ENCODE results near the gene SFT2D2.

SFT2D2 gene

GRCh38 chr1:168261390-168261789 is 35.6 kb downstream of the SFT2D2 start:
- DNase-seq: no peak
- no peaks in the 10 kb centered on the region for H3K4me1 ChIP-seq (ENCODE audit: control insufficient read depth, low read depth, low read length)
- no peaks in the 10 kb centered on the region for H3K27me3 ChIP-seq (ENCODE audit: insufficient read depth, low read length, poor library complexity)
- H4K8ac ChIP-seq (ENCODE audit: low read depth, low read length): no peak overlapping the region
- no peak overlapping the region for H3K4ac ChIP-seq (ENCODE audit: low read depth, low read length)
- H2AK5ac ChIP-seq (ENCODE audit: low read length): no peak overlapping the region
- no peak overlapping the region for H3K27ac ChIP-seq (ENCODE audit: low read depth, low read length)
- no peak overlapping the region for H2BK5ac ChIP-seq (ENCODE audit: low read length)
- no peak overlapping the region for H3K9ac ChIP-seq (ENCODE audit: low read length)
- no peak overlapping the region for H2BK120ac ChIP-seq (ENCODE audit: low read depth, low read length)
- H3K4me3 ChIP-seq (ENCODE audit: low read length): no peak overlapping the region
- H3K4me2 ChIP-seq (ENCODE audit: low read length): no peak overlapping the region
- no peak overlapping the region for H4K5ac ChIP-seq (ENCODE audit: low read length)
- no CpG with 5 or more reads among the region's 2 CpGs for WGBS (ENCODE audit: extremely low coverage, insufficient coverage, low lambda C conversion rate)
- no peak overlapping the region for H2BK15ac ChIP-seq (replicated peaks; ENCODE audit: low read depth)
- H3K56ac ChIP-seq (ENCODE audit: low read length): no peak overlapping the region
- no peaks in the 10 kb centered on the region for H3K36me3 ChIP-seq (ENCODE audit: control insufficient read depth, insufficient read depth, low read length)
- H3K23ac ChIP-seq (ENCODE audit: low read length): no peak overlapping the region
- no peaks in the 10 kb centered on the region for H3K79me2 ChIP-seq (ENCODE audit: control insufficient read depth, insufficient read depth, low read length)
- H3K18ac ChIP-seq (ENCODE audit: low read length): no peak overlapping the region
- H3K79me1 ChIP-seq (ENCODE audit: low read length): no peaks in the 10 kb centered on the region

- Histone ChIP-seq H2BK15ac (replicated peaks; ENCODE audit: low read depth) (no peak overlapping the region), H2BK5ac (ENCODE audit: low read length) (no peak overlapping the region), H3K36me3 (ENCODE audit: control insufficient read depth, insufficient read depth, low read length) (no peaks in the 10 kb centered on the region), H3K9ac (ENCODE audit: low read length) (no peak overlapping the region), H4K8ac (ENCODE audit: low read depth, low read length) (no peak overlapping the region), H3K27ac (ENCODE audit: low read depth, low read length) (no peak overlapping the region), H4K5ac (ENCODE audit: low read length) (no peak overlapping the region), H3K4me1 (ENCODE audit: control insufficient read depth, low read depth, low read length) (no peaks in the 10 kb centered on the region), H2BK120ac (ENCODE audit: low read depth, low read length) (no peak overlapping the region), H3K79me2 (ENCODE audit: control insufficient read depth, insufficient read depth, low read length) (no peaks in the 10 kb centered on the region), H3K79me1 (ENCODE audit: low read length) (no peaks in the 10 kb centered on the region), H3K23ac (ENCODE audit: low read length) (no peak overlapping the region), H2AK5ac (ENCODE audit: low read length) (no peak overlapping the region), H3K4ac (ENCODE audit: low read depth, low read length) (no peak overlapping the region), H3K18ac (ENCODE audit: low read length) (no peak overlapping the region), H3K27me3 (ENCODE audit: insufficient read depth, low read length, poor library complexity) (no peaks in the 10 kb centered on the region), H3K4me2 (ENCODE audit: low read length) (no peak overlapping the region), H3K56ac (ENCODE audit: low read length) (no peak overlapping the region), H3K4me3 (ENCODE audit: low read length) (no peak overlapping the region)
- no peak for DNase-seq
- WGBS (ENCODE audit: extremely low coverage, insufficient coverage, low lambda C conversion rate): no CpG with 5 or more reads among the region's 4 CpGs
These were observed 37.3 kb downstream of the SFT2D2 start for GRCh38 chr1:168263130-168263529.

GRCh38 chr1:168264296-168264695 is 38.5 kb downstream of the SFT2D2 start:
- Histone ChIP-seq H3K4me1 (ENCODE audit: control insufficient read depth, low read depth, low read length) (no peaks in the 10 kb centered on the region), H3K56ac (ENCODE audit: low read length) (no peak overlapping the region), H3K23ac (ENCODE audit: low read length) (no peak overlapping the region), H4K8ac (ENCODE audit: low read depth, low read length) (no peak overlapping the region), H3K27ac (ENCODE audit: low read depth, low read length) (no peak overlapping the region), H3K18ac (ENCODE audit: low read length) (no peak overlapping the region), H2BK15ac (replicated peaks; ENCODE audit: low read depth) (no peak overlapping the region), H3K36me3 (ENCODE audit: control insufficient read depth, insufficient read depth, low read length) (no peaks in the 10 kb centered on the region), H3K79me1 (ENCODE audit: low read length) (no peaks in the 10 kb centered on the region), H4K5ac (ENCODE audit: low read length) (no peak overlapping the region), H3K4me3 (ENCODE audit: low read length) (no peak overlapping the region), H3K9ac (ENCODE audit: low read length) (no peak overlapping the region), H2AK5ac (ENCODE audit: low read length) (no peak overlapping the region), H3K27me3 (ENCODE audit: insufficient read depth, low read length, poor library complexity) (no peaks in the 10 kb centered on the region), H2BK5ac (ENCODE audit: low read length) (no peak overlapping the region), H3K79me2 (ENCODE audit: control insufficient read depth, insufficient read depth, low read length) (no peaks in the 10 kb centered on the region), H2BK120ac (ENCODE audit: low read depth, low read length) (no peak overlapping the region), H3K4ac (ENCODE audit: low read depth, low read length) (no peak overlapping the region), H3K4me2 (ENCODE audit: low read length) (no peak overlapping the region)
- DNase-seq: no peak
- no CpG with 5 or more reads among the region's 7 CpGs for WGBS (ENCODE audit: extremely low coverage, insufficient coverage, low lambda C conversion rate)

GRCh38 chr1:168265596-168265995 is 39.8 kb downstream of the SFT2D2 start:
- H3K79me1 ChIP-seq (ENCODE audit: low read length): no peaks in the 10 kb centered on the region
- no peak for DNase-seq
- no peak overlapping the region for H3K4ac ChIP-seq (ENCODE audit: low read depth, low read length)
- H3K18ac ChIP-seq (ENCODE audit: low read length): no peak overlapping the region
- H3K4me2 ChIP-seq (ENCODE audit: low read length): no peak overlapping the region
- no peak overlapping the region for H3K56ac ChIP-seq (ENCODE audit: low read length)
- H3K36me3 ChIP-seq (ENCODE audit: control insufficient read depth, insufficient read depth, low read length): no peaks in the 10 kb centered on the region
- no peaks in the 10 kb centered on the region for H3K79me2 ChIP-seq (ENCODE audit: control insufficient read depth, insufficient read depth, low read length)
- no peak overlapping the region for H3K23ac ChIP-seq (ENCODE audit: low read length)
- H4K5ac ChIP-seq (ENCODE audit: low read length): no peak overlapping the region
- H3K4me3 ChIP-seq (ENCODE audit: low read length): no peak overlapping the region
- H2BK120ac ChIP-seq (ENCODE audit: low read depth, low read length): no peak overlapping the region
- H3K27me3 ChIP-seq (ENCODE audit: insufficient read depth, low read length, poor library complexity): no peaks in the 10 kb centered on the region
- no peak overlapping the region for H2AK5ac ChIP-seq (ENCODE audit: low read length)
- no peaks in the 10 kb centered on the region for H3K4me1 ChIP-seq (ENCODE audit: control insufficient read depth, low read depth, low read length)
- H4K8ac ChIP-seq (ENCODE audit: low read depth, low read length): no peak overlapping the region
- H2BK5ac ChIP-seq (ENCODE audit: low read length): no peak overlapping the region
- H3K9ac ChIP-seq (ENCODE audit: low read length): no peak overlapping the region
- no CpG with 5 or more reads among the region's 1 CpG for WGBS (ENCODE audit: extremely low coverage, insufficient coverage, low lambda C conversion rate)
- no peak overlapping the region for H3K27ac ChIP-seq (ENCODE audit: low read depth, low read length)
- H2BK15ac ChIP-seq (replicated peaks; ENCODE audit: low read depth): no peak overlapping the region

DNA sequence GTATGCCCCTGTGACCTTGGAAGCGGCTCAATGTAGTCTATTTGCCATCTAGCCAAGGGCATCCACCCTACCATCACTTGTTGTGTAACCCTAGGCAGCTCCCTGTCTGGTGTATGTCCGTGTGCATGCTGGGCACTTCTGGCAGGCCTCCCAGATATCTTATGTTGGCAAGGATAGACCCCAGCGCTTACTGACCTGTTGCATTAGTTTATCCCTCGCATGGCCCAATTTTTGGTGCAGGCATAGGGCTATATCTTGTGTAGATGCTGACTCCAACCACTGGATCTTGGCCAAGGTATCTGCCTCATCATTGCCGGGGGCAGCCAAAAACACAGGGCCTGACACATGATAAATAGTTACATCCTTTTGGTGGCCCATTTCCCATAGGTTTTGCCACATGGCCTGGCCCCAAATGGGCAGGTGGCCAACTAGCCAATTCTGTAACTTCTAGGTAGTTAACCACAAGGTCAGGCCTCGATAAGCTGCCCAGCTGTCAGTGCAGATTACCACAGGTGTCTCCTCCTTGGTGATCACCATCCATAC is 40.9 kb downstream of the SFT2D2 start:
- Histone ChIP-seq H3K9ac (ENCODE audit: low read length) (no peak overlapping the region), H3K4me3 (ENCODE audit: low read length) (no peak overlapping the region), H3K23ac (ENCODE audit: low read length) (no peak overlapping the region), H3K79me2 (ENCODE audit: control insufficient read depth, insufficient read depth, low read length) (no peaks in the 10 kb centered on the region), H3K27ac (ENCODE audit: low read depth, low read length) (no peak overlapping the region), H2AK5ac (ENCODE audit: low read length) (no peak overlapping the region), H3K4me1 (ENCODE audit: control insufficient read depth, low read depth, low read length) (no peaks in the 10 kb centered on the region), H3K4me2 (ENCODE audit: low read length) (no peak overlapping the region), H3K79me1 (ENCODE audit: low read length) (no peaks in the 10 kb centered on the region), H3K27me3 (ENCODE audit: insufficient read depth, low read length, poor library complexity) (no peaks in the 10 kb centered on the region), H3K18ac (ENCODE audit: low read length) (no peak overlapping the region), H2BK120ac (ENCODE audit: low read depth, low read length) (no peak overlapping the region), H3K36me3 (ENCODE audit: control insufficient read depth, insufficient read depth, low read length) (no peaks in the 10 kb centered on the region), H2BK15ac (replicated peaks; ENCODE audit: low read depth) (no peak overlapping the region), H3K56ac (ENCODE audit: low read length) (no peak overlapping the region), H4K8ac (ENCODE audit: low read depth, low read length) (no peak overlapping the region), H3K4ac (ENCODE audit: low read depth, low read length) (no peak overlapping the region), H2BK5ac (ENCODE audit: low read length) (no peak overlapping the region), H4K5ac (ENCODE audit: low read length) (no peak overlapping the region)
- DNase-seq: no peak
- no CpG with 5 or more reads among the region's 6 CpGs for WGBS (ENCODE audit: extremely low coverage, insufficient coverage, low lambda C conversion rate)

DNA sequence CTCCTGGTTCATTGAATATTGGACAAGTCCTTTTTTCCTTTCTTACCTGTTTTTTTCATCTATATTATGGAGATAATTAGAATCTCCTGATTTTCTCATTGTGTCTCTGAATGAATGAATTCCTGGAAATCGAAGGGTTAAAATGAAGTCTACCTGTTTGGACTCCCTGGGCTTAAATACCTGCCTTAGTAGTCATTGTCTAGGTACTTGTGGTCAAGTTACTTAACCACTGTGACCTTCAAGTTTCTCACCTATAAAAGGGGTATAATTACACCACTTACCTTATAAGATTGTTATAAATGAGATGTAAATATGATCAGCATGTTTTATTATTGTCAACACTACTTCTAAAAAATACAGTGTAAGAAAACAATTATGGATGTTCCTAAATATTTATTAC is 45.8 kb downstream of the SFT2D2 start:
- no peak overlapping the region for H3K9ac ChIP-seq (ENCODE audit: low read length)
- H4K8ac ChIP-seq (ENCODE audit: low read depth, low read length): no peak overlapping the region
- no peak overlapping the region for H3K4ac ChIP-seq (ENCODE audit: low read depth, low read length)
- H3K4me2 ChIP-seq (ENCODE audit: low read length): no peak overlapping the region
- no peaks in the 10 kb centered on the region for H3K36me3 ChIP-seq (ENCODE audit: control insufficient read depth, insufficient read depth, low read length)
- no peak overlapping the region for H2BK120ac ChIP-seq (ENCODE audit: low read depth, low read length)
- no peaks in the 10 kb centered on the region for H3K79me1 ChIP-seq (ENCODE audit: low read length)
- H4K5ac ChIP-seq (ENCODE audit: low read length): no peak overlapping the region
- H3K18ac ChIP-seq (ENCODE audit: low read length): no peak overlapping the region
- no peak overlapping the region for H2BK5ac ChIP-seq (ENCODE audit: low read length)
- H2BK15ac ChIP-seq (replicated peaks; ENCODE audit: low read depth): no peak overlapping the region
- H3K4me3 ChIP-seq (ENCODE audit: low read length): no peak overlapping the region
- H3K27ac ChIP-seq (ENCODE audit: low read depth, low read length): no peak overlapping the region
- no peak overlapping the region for H2AK5ac ChIP-seq (ENCODE audit: low read length)
- H3K79me2 ChIP-seq (ENCODE audit: control insufficient read depth, insufficient read depth, low read length): no peaks in the 10 kb centered on the region
- no peaks in the 10 kb centered on the region for H3K27me3 ChIP-seq (ENCODE audit: insufficient read depth, low read length, poor library complexity)
- no CpG with 5 or more reads among the region's 1 CpG for WGBS (ENCODE audit: extremely low coverage, insufficient coverage, low lambda C conversion rate)
- no peak overlapping the region for H3K56ac ChIP-seq (ENCODE audit: low read length)
- no peaks in the 10 kb centered on the region for H3K4me1 ChIP-seq (ENCODE audit: control insufficient read depth, low read depth, low read length)
- DNase-seq: peak; percentile 40
- no peak overlapping the region for H3K23ac ChIP-seq (ENCODE audit: low read length)
